B cell (primary cell): ENCODE measurements around the gene LAT. TPM values are rescaled to one million over a fixed set of nuclear protein-coding genes. Genes with fewer than 3 reads are reported as not detected.

Experiments
- ATAC-seq: fragments of 200-7000 bp; cut with Tn5 transposase; one replicate; pipeline ENCODE4 v1.10.0; 2021; ENCODE audit warnings: low read depth, mild to moderate bottlenecking, moderate number of reproducible peaks, moderate library complexity
- CTCF ChIA-PET: fragments of 350-600 bp; sonication (Branson Sonifier 250); formaldehyde crosslinking; loops from one replicate; lab custom pipeline; 2021; ENCODE audit warnings: antibody characterized with exemption, inconsistent platforms; lab: Charles Lee
- POLR2A ChIA-PET: fragments of 350-600 bp; sonication (Branson Sonifier 250); formaldehyde crosslinking; loops from one replicate; lab custom pipeline; 2021; ENCODE audit warnings: antibody characterized with exemption; lab: Charles Lee
- DNase-seq: peaks from one replicate; pipeline ENCODE4 v3.0.0; 2013
- H2AFZ ChIP-seq: 2 replicates; pipeline ENCODE4 v1.6.1; 2012; ENCODE audit warnings: mild to moderate bottlenecking, low read depth, low read length; ENCODE audit not compliant: insufficient read depth, poor library complexity, severe bottlenecking
- H3K27ac ChIP-seq, 2 donors: 1 replicate in 1 of 2; 2 replicates in 1 of 2; pipeline ENCODE4 v1.5.1; 2012 to 2013; ENCODE audit warnings: low read length in 2 of 2, mild to moderate bottlenecking in 2 of 2, moderate library complexity in 1 of 2
- H3K27me3 ChIP-seq, 4 experiments: fragments of 200-600 bp in 1 of 4; sonication (generic) in 1 of 4; replicated peaks in 1 of 4; 1 replicate in 2 of 4; 2 replicates in 2 of 4; pipeline versions ENCODE4 v1.6.1 to v1.7.0; 2013 to 2016; ENCODE audit warnings: low read length in 3 of 4, mild to moderate bottlenecking in 2 of 4, mixed read lengths in 1 of 4, moderate library complexity in 1 of 4; ENCODE audit not compliant: insufficient read depth in 4 of 4, control insufficient read depth in 3 of 4; ENCODE audit errors: control extremely low read depth in 1 of 4
- H3K36me3 ChIP-seq, 2 experiments: replicated peaks in 1 of 2; 1 replicate in 1 of 2; 2 replicates in 1 of 2; pipeline versions ENCODE4 v1.6.1 to v1.7.1; 2013; ENCODE audit warnings: low read length in 1 of 2; ENCODE audit not compliant: insufficient read depth in 2 of 2, control insufficient read depth in 1 of 2; ENCODE audit errors: control extremely low read depth in 1 of 2, extremely low read depth in 1 of 2
- H3K4me1 ChIP-seq, 2 donors: fragments of 200-600 bp in 1 of 2; sonication (generic) in 1 of 2; 1 replicate in 1 of 2; 2 replicates in 1 of 2; pipeline versions ENCODE4 v1.5.1 to v1.6.1; 2013 to 2017; ENCODE audit warnings: low read length in 2 of 2; ENCODE audit not compliant: control insufficient read depth in 2 of 2, insufficient read depth in 2 of 2
- H3K4me2 ChIP-seq: replicated peaks from 2 replicates; pipeline ENCODE3; 2012; ENCODE audit warnings: mild to moderate bottlenecking, low read depth, low read length; ENCODE audit not compliant: poor library complexity, severe bottlenecking
- H3K4me3 ChIP-seq, 5 experiments: fragments of 200-600 bp in 1 of 5; sonication (generic) in 1 of 5; 1 replicate in 3 of 5; 2 replicates in 2 of 5; pipeline versions ENCODE4 v1.5.1 to v1.7.0; 2011 to 2016; ENCODE audit warnings: low read length in 4 of 5, mild to moderate bottlenecking in 4 of 5, low read depth in 2 of 5, control low read depth in 1 of 5, moderate library complexity in 1 of 5; ENCODE audit not compliant: insufficient read depth in 1 of 5; ENCODE audit errors: control extremely low read depth in 1 of 5, extremely low read depth in 1 of 5
- H3K79me2 ChIP-seq: fragments of 200-600 bp; sonication (generic); one replicate; pipeline ENCODE4 v1.6.0; 2016; ENCODE audit warnings: low read length; ENCODE audit not compliant: control insufficient read depth, insufficient read depth
- H3K9ac ChIP-seq: fragments of 200-600 bp; sonication (generic); 2 replicates; pipeline ENCODE4 v1.6.1; 2017; ENCODE audit warnings: mild to moderate bottlenecking, low read length, moderate library complexity
- H3K9me3 ChIP-seq, 3 donors: one replicate each; pipeline versions ENCODE4 v1.6.1 to v1.7.1; 2013; ENCODE audit warnings: low read length in 2 of 3; ENCODE audit not compliant: control insufficient read depth in 2 of 3, insufficient read depth in 1 of 3; ENCODE audit errors: control extremely low read depth in 1 of 3
- H4K20me1 ChIP-seq: 2 replicates; pipeline ENCODE4 v1.6.0; 2012; ENCODE audit warnings: mild to moderate bottlenecking, low read length; ENCODE audit not compliant: insufficient read depth, control insufficient read depth, poor library complexity, severe bottlenecking
- H3K27ac Mint-ChIP-seq: one replicate; pipeline ENCODE4 v1.8.0; 2021; ENCODE audit warnings: mixed read lengths
- H3K27me3 Mint-ChIP-seq: one replicate; pipeline ENCODE4 v1.8.0; 2021; ENCODE audit warnings: mixed read lengths
- H3K4me1 Mint-ChIP-seq: one replicate; pipeline ENCODE4 v1.8.0; 2021; ENCODE audit warnings: mixed read lengths
- H3K4me3 Mint-ChIP-seq: one replicate; pipeline ENCODE4 v1.8.0; 2021; ENCODE audit warnings: mixed read lengths
- H3K9me3 Mint-ChIP-seq: one replicate; pipeline ENCODE4 v1.8.0; 2022; ENCODE audit warnings: mixed read lengths; ENCODE audit not compliant: insufficient read depth
- EZH2 ChIP-seq: IDR thresholded peaks from 2 replicates; pipeline ENCODE4 v1.6.1; 2012; ENCODE audit warnings: borderline replicate concordance, low read depth, mild to moderate bottlenecking, moderate library complexity, low read length; ENCODE audit not compliant: insufficient read depth, poor library complexity, severe bottlenecking
- WGBS: methylation state at CpG from one replicate; pipeline ENCODE4 v1.1.5; 2013; ENCODE audit warnings: missing lambda C conversion rate; ENCODE audit not compliant: insufficient coverage; 5-methylcytosine and 5-hydroxymethylcytosine counted together
- intact Hi-C: fragments of 100-400 bp; cut with micrococcal nuclease; formaldehyde crosslinking; loops from one replicate; pipeline ENCODE4 v1.10.0; 2022
- polyA plus RNA-seq: library from polyadenylated mRNA; depleted of rRNA; stranded (reverse); fragments of >200 nt; gene quantifications from 2 replicates; pipeline ENCODE4 v1.2.3, GENCODE V29; 2012
- total RNA-seq, 2 donors: library from RNA; stranded (reverse); fragments of 120-200 nt in 1 of 2; gene quantifications; 1 replicate in 1 of 2; 2 replicates in 1 of 2; pipeline versions ENCODE4 v1.2.3 to v1.2.4, GENCODE V29; 2013 to 2022
- TF ChIP-seq, protein P1 (sequence below): fragments of 200-600 bp; IDR thresholded peaks from one replicate; pipeline ENCODE4 v1.8.0; 2022; ENCODE audit warnings: antibody characterized with exemption, mild to moderate bottlenecking

LAT gene
- total and polyA plus RNA-seq, 2 donors (not counting 1 experiment from before 2014, with no cell fraction given) = 10.6 to 12.2 TPM

DNA sequence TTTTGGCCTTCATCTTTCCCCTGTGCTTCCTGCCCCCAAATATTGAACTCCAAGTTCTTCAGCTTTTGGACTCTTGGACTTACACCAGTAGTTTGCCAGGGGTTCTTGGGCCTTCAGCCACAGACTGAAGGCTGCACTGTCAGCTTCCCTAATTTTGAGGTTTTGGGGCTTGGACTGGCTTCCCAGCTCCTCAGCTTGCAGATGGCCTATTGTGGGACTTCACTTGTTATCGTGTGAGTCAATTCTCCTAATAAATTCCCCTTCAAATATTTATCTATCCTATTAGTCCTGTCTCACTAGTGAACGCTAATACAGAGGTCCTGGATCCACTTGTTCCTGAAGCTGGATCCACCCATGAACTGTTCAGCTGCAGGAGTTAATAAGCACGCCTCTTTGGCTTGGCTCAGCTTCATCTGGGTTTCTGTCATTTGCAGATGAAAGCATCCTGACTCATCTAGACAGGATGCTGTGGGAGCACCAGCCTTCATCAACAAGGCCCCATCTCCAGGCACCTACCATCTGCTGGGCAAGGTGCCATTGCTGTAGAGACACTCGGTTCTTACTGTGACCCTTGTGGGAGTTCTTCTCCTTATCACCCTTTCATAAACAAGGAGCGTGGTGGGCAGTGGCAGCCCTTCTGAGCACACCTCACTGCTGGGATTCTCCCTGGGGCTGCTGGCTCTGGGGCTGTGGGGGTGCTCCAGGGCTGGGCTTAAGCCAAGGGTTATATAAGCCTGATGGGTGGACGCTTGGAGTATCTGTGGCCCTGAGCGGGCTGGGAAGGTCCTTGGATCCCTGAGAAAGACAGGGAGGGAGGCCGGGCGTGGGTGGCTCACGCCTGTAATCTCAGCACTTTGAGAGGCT lies 23.1 kb downstream of the LAT start:
- no peaks in the 10 kb centered on the region for H3K79me2 ChIP-seq
- Mint-ChIP-seq H3K4me3 (no peak overlapping the region), H3K27me3 (peaks cover 19% of the 10 kb centered on the region), H3K27ac (no peak overlapping the region), H3K9me3 (no peaks in the 10 kb centered on the region), H3K4me1 (peaks cover 2% of the 10 kb centered on the region)
- no peak overlapping the region for H3K4me3 ChIP-seq
- intact Hi-C loops = no loop called here
- no peak for DNase-seq
- no peak overlapping the region for H2AFZ ChIP-seq
- POLR2A ChIA-PET = no interaction called here
- H3K9me3 ChIP-seq = no peaks in the 10 kb centered on the region
- CTCF ChIA-PET = no interaction called here
- no peaks in the 10 kb centered on the region for H4K20me1 ChIP-seq
- H3K9ac ChIP-seq = no peak overlapping the region
- ATAC-seq = no peak
- no peaks in the 10 kb centered on the region for H3K4me1 ChIP-seq
- no peaks in the 10 kb centered on the region for H3K36me3 ChIP-seq
- 62% methylated on average over 7 of the region's 10 CpGs for WGBS
- H3K27me3 ChIP-seq = no peaks in the 10 kb centered on the region
- no peak for TF ChIP-seq EZH2
- TF ChIP-seq, protein P1, sequence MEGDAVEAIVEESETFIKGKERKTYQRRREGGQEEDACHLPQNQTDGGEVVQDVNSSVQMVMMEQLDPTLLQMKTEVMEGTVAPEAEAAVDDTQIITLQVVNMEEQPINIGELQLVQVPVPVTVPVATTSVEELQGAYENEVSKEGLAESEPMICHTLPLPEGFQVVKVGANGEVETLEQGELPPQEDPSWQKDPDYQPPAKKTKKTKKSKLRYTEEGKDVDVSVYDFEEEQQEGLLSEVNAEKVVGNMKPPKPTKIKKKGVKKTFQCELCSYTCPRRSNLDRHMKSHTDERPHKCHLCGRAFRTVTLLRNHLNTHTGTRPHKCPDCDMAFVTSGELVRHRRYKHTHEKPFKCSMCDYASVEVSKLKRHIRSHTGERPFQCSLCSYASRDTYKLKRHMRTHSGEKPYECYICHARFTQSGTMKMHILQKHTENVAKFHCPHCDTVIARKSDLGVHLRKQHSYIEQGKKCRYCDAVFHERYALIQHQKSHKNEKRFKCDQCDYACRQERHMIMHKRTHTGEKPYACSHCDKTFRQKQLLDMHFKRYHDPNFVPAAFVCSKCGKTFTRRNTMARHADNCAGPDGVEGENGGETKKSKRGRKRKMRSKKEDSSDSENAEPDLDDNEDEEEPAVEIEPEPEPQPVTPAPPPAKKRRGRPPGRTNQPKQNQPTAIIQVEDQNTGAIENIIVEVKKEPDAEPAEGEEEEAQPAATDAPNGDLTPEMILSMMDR = no peak
- H3K4me2 ChIP-seq = no peak overlapping the region
- no peak overlapping the region for H3K27ac ChIP-seq

DNA sequence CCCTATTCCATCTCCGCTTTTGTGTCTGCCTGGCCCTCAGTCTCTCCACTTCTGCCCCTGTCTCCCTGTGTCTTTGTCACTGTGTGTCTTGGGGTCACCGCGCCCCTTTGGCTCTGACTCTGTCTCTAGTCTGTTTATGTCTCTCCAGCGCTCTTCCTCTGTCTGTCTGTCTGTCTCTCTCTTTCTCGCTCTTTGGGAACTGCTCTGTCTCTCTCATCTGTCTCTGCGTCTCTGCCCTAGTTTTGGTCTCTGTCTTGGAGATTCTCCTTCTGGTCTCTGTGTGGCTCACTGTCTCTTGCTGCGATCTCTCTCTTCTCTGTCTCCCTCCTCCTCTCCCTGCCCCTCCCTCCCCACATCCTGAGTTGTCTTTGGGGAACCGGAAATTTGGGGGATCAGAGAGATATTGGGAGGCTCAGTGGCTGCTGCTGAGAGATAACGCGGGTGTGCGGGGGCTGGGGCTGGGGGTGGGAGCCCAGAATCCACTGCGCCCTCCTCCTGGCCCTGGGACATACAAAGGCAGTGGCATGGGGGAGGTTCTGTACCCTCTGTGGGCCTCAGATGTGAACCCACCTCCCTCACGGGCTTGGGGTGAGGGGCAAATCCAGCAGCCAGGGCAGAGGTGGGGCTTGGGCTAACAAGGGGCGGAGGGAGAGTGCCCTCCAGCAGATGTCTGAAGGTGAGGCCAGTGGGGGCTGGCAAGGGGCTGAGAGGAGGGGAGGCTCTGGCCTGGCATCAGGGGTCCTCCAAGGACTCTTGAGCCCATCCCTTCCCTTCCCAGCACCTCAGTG lies 24.4 kb downstream of the LAT start:
- Histone ChIP-seq H3K79me2 (no peaks in the 10 kb centered on the region), H3K27ac (no peak overlapping the region), H3K36me3 (no peaks in the 10 kb centered on the region), H3K4me1 (no peaks in the 10 kb centered on the region), H2AFZ (no peak overlapping the region), H3K9me3 (no peaks in the 10 kb centered on the region), H4K20me1 (no peaks in the 10 kb centered on the region), H3K4me3 (no peak overlapping the region), H3K9ac (no peak overlapping the region), H3K27me3 (no peaks in the 10 kb centered on the region), H3K4me2 (no peak overlapping the region)
- ChIA-PET CTCF (no interaction called here), POLR2A (no interaction called here)
- DNase-seq (no peak), ATAC-seq (no peak)
- H3K4me1 Mint-ChIP-seq = peaks cover 2% of the 10 kb centered on the region
- intact Hi-C loops = no loop called here
- H3K27ac Mint-ChIP-seq = no peak overlapping the region
- TF ChIP-seq, protein P1 = no peak
- TF ChIP-seq EZH2 = no peak
- no peaks in the 10 kb centered on the region for H3K9me3 Mint-ChIP-seq
- 71% methylated on average over 8 of the region's 14 CpGs for WGBS
- peaks cover 16% of the 10 kb centered on the region for H3K27me3 Mint-ChIP-seq
- H3K4me3 Mint-ChIP-seq = no peak overlapping the region
